OCI-LY3 (cell line): Measurements from ENCODE around the gene B2M.
"Not testable (repeated sequence)": the region's sequence is repeated elsewhere in the genome, so short reads cannot be mapped to it uniquely, and the experiment has no call there.

Experiments
- CTCF ChIP-seq: fragments of 200-600, 300-600 bp; sonication (generic); IDR thresholded peaks from 2 replicates; pipeline ENCODE4 v1.5.1; 2014; ENCODE audit warnings: antibody characterized with exemption, low read length, low read depth
- EZH2phosphoT487 ChIP-seq: fragments of 200-600 bp; shearing (Covaris generic); IDR thresholded peaks from 2 replicates; pipeline ENCODE4 v1.6.1; 2018; ENCODE audit warnings: antibody characterized with exemption, mixed run types, low read depth

- not testable (repeated sequence) for TF ChIP-seq CTCF, EZH2phosphoT487
Observed at GRCh38 chr15:44739222-44739847, 28.0 kb downstream of the B2M start.
